ENCODE data around the gene MLYCD.
"Not testable (repeated sequence)": the region's sequence is repeated elsewhere in the genome, so short reads cannot be mapped to it uniquely, and the experiment has no call there.

The MLYCD gene

DNA sequence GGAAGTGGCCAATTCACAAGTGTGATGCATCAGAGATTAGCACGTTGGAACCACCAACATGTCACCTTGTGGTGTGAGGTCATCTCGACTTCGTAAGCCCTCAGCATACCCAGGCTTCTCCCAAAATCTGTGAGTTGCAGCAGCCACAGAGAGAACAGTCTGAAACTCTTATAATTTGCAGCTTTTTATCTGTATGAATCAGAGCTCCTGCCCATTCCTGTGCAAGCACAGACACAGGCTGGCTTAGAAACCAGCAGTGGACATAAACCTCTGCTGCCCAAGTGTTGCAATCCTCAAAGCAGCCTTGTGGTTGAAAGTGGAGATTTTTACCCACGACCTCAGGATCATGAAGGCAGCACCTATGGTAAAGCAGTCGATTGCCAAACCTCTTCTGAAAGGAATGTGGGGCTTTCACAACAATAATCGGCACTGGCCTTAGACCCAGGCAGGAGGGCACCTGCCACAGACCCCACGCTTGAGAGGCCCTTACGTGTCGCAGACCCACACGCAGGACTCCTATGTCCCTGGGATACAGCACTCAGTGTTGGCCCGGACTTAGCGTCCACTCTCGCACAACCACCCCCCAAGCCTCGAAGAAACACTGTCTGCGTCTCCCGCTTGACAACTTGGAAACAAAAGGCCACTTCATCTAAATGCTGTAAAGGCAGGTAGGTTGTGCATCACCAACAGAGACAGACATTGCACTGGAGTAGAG is 29.6 kb downstream of the MLYCD start:
- DNase-seq = no peak

DNA sequence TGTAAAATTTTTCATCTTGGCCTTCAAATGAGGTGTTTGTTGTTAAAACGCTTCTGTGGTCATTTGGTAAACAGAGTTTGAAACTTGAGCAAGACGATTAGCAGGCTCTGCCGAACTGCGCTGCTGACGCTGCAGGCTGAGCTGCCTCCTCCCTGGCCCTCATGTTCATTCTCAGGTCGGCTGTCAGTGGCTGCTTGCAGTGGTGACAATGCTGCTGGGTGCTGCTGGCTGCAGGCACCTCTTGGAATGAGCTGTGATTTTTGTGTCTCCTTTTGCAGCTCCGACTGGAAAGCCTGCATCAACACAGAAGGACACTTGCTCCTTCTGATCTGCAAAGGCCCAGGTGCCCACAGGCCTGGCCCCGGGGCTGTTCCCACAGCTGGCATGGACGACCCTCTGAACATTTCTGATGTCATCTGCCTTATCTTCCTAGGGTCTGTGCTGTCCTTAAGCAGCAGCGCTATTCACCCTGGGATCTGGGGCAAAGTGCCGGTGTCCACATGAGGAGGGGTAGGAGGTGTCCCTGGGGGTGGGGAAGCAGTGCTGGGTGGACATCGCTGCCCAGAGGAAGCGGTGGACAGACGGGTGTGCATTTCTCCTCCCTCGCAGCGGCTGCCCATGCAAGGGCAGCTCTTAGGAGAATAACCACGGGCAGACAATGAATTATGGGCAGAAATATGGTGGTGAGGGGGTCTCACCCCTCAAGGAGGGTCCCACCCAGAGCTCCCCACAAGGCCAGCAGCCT is 31.1 kb downstream of the MLYCD start:
- no peak for DNase-seq

DNA sequence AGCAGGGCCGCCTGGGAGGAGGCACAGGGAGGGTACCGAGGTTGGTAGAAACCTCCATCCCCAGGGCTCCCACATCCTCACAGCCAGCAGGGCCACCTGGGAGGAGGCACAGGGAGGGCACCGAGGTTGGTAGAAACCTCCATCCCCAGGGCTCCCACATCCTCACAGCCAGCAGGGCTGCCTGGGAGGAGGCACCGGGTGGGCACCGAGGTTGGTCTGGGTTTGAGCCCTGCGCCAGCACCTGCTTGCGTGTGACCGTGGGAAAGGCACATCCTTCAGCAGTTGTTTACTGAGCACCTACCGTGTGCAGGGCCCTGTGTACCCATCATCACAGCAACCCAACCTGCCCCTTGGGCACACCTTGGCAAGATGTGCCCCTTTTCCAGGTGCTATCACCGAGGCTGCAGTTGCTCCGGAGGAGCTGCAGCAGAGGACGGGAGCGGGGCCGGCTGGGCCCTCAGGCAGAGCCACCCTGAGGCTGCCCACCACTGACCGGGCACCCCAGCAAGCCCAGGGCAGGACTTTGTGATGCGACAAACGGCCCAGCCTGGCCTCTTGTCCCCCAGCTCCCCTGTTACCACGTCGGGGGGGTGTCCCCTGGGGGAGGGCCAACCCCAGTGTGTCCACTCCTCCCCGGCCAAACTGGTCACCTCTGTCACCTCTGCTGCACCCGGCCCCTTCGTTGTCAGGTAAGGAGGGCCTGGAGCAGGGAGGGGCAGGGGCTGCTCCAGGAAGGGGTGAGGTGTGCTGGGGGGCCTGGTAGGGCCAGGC is 32.0 kb downstream of the MLYCD start:
- DNase-seq = no peak

DNA sequence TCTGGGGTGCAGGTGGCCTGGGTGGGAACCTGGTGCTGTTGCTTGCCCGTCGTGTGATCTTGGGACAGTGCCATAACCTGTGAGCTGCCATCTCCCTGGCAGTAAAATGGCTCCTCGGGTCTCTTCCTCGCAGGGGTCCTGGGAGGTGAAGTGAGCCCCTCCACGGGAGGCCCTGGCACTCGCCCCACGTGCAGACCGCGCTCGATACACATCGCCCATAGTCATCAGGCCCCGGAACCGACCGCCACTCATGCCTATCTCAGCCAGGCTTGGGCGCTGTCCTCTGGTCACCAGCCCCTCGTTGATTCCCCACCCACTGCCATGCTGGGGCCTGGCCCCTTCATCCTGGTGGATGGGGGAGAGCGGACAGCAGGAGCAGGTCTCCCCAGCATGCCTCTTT is 32.6 kb downstream of the MLYCD start:
- no peak for DNase-seq

DNA sequence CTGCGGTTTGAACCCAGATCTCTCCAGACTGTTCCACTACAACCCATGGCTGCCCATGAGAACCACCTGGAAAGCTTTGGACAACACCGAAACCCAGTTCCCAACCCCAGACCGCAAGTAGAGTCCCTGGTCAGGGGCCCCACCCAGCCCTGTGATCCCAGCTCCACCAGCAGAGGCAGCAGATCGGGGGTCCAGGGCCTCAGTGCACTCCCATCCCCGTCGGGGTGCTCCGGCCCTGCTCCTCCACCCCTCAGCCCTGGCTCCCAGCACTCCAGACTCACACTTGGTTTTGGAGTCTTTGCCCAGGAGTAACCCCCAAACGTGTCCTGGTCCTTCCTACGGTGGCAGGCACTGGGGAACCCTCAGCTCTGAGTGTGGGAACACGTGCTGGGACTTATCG is 33.4 kb downstream of the MLYCD start:
- no peak for DNase-seq

DNA sequence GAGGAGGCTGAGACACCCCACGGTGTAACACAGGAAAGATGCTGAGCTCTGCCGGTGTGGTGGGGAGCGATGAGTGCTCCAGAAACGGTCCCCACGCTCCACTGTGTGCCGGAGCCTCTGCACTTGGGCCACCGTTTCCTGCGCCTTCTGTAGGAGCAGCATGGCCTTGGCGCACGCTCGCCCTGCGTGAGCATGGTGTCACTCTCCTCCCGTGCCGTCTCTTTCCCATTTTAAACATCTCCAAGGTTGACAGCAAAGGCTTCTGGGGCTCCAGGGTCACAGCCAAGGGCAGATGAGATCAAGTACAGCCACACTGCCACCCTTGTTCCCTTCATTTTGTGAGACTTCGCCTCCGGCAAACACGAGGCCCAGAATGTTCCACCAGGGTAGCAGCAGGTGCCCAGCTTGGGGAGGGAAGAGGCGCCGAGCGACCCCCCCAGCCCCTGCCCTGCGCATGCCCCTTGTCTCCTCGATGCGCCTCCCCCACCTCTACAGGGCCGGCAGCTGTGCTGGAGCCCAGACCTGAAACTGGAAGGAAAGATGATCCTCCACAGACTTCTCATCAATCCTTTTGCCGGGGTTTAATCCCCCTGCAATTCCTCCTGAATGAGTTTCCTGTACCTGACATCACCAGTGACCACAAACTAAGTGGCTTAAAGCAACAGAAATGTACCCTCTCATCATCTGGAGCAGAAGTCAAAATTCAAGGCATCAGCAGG is 34.2 kb downstream of the MLYCD start:
- DNase-seq = no peak

DNA sequence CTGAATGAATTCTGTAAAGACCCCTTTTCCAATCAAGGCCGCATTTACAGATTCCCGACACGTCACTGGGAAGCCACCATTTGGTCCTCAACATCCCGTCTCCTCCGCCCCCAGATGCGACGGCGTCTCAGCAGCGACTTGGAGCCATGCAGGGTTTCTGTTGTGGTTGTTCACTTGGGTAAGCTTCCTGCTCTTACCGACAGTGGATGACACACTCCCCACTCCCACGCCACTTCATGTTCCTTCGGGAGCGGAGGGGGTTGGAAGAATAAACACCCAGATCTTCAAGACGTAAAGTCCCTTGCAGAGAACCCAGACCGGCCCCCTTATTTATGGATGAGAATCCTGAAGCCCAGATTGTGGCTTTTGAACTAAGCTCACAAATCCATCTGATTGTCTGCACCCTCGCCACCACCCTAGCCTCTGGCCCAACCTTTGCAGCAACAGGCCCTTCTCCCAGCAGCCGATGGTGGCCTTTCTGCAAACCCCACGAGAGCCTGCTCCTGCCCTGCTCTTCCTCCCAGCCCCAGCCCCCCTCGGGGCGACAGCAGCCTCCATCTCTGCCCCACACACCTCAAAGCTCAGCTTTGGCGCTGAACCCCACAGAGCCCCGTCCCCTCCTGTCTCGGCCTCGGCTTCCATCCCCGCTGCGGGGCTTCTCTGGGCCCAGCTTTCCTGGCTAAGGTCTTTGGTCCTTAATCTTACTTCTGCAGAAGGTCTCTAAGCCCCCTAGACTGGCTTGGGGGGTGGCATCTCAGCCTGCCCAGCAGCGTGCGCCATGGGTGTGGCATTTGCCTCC is 35.2 kb downstream of the MLYCD start:
- DNase-seq = no peak

DNA sequence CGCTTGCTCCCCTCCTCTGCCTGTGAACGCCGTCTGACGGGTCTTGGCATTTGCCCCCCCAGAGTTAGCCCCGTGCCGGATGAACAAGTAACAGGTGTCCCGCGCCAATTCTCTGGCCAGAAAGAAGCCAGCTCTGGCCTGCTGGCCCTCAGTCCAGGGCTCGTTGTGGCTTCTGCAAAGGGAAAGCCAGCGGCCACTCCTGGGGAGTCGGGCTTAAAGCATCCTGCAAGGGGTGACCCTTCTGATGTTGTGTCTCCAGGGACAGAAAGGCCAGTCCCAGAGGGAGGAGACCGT is 35.7 kb downstream of the MLYCD start:
- DNase-seq = no peak

DNA sequence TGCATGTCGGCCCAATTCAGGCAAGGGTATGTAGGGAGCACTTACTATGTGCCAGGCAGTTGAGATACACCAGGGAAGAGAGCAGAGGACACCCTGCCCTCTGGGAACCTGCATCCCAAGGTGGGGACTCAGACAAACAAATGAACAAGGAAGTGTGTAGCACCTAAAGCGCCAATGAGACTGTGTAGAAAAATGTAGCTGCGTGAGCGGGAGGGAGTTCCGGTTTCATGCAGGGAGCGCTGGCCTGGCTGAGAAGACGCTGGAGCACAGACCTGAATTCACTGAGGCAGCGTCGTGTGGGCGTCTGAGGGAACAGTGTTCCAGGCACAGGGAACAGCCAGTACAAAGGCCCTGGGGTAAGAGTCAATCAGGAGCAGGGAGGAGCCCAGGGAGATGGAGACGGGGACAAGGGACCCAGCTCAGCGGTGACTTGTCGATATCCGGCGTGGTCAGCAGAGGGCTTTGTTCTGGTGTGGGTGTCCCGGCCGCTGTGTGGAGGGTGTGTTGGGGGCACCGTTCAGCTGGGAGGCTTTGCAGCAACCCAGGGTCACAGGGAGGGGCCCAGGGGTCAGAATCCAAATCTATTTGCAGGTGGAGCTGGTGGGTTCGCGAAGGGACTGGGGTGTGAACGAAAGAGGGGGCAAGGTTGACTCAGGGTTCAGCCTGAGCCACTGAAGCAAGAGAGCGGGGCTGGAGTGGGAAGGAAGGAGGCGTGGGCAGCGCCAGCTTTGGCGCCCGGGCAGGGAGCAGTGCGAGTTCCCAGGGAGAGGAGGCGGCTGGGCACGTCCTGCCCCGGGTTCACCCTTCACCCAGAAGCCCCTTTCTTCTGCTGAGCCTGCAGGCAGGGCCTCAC is 36.3 kb downstream of the MLYCD start:
- no peak for DNase-seq

DNA sequence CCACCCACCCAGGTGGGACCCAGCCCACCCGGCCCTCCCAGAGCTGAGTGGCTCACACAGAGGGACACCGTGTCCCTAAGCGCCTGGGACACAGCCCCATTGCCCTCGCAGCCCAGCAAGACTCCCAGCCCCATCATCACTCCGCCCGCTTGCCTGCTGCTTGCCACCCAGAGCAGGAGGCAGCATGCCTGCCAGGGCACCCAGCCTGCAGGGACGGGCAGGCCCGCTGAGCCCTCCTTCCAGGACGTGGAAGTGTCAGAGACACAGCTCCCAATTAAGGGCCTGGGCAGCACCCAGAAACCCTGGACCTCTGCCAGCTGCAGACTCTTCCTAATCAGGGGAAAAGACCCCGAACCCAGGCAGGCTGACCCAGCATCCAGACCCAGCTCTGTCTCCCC is 36.9 kb downstream of the MLYCD start:
- DNase-seq = no peak

DNA sequence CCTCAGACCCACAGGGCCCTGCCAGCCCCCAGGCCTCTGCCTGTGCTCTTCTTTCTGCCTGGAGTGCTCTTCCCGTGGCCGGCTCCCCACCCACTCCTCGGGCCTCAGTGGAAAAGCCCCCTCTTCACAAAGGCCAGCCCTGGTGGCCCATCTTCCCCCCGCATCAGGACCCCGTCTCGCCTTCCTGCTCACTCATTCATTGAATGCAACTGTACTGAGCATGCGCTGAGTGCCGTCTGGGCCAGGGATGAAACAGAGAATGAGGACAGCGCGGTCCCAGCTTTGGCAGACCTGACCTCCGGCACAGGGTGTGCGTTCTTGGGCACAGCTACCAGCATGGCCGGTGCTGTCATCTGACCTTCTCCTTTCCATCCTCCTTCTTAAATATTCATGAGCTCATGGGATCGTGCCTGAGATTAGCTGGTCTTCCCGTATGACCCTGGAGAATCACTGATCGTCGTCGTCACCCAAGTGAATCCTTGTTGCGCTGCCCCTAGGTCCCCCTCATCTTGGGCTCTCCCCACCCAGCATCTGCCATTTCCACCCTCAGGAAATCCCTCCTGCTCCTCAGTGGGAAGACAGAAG is 37.8 kb downstream of the MLYCD start:
- DNase-seq = no peak

DNA sequence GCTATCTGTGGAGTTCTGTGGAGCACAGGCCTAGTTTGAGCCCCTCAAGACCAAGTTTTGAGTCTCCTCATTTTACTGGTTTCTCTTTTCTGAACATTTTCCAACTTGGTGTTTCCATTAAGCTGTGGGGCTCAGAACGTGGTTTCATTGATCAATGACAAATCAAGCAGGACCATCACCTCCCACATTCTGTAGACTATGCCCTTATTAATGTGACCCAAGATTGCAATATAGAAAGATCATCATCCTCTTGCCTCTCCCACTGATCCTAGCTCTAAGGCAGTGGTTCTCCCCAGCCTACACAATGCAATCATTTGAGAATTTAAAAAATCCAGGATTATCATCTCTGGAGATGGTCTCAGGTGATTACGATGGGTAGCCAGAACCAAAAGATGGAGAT is 38.4 kb downstream of the MLYCD start:
- DNase-seq = no peak

DNA sequence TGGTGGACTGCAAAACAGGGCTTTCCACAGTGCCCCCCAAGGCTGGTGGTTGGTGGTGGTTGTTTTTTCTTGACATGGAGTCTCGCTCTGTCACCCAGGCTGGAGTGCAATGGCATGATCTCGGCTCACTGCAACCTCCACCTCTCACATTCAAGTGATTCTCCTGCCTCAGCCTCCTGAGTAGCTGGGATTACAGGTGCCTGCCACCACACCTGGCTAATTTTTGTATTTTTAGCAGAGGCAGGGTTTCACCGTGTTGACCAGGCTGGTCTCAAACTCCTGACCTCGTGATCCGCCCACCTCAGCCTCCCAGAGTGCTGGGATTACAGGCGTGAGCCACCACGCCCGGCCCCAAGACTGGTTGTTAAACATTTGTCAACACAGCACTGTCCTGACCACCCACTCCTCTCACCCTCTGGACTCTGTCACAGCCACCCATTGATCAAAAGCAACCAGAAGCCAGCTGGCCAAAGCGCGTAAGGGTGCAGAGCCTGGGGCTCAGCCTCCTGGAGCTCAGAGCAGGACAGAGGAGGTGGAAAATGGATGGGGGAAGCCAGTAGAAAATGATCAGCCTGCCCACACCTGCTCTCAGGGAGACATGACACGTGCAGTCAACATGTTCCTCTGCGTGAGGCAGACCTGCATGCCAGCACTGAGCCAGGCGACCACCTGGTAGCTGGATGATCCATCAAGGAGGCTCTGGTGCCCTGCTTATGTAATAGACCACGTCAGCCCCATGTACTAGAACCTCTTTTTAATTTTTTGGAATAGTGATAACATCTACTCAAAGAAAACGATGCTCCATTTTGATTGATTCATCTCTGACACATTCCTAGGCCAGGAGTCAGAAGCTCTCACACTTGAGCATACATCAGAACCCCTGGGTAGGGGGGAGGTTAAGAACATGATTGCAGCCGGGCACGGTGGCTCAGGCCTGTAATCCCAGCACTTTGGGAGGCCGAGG is 39.3 kb downstream of the MLYCD start:
- DNase-seq = no peak

DNA sequence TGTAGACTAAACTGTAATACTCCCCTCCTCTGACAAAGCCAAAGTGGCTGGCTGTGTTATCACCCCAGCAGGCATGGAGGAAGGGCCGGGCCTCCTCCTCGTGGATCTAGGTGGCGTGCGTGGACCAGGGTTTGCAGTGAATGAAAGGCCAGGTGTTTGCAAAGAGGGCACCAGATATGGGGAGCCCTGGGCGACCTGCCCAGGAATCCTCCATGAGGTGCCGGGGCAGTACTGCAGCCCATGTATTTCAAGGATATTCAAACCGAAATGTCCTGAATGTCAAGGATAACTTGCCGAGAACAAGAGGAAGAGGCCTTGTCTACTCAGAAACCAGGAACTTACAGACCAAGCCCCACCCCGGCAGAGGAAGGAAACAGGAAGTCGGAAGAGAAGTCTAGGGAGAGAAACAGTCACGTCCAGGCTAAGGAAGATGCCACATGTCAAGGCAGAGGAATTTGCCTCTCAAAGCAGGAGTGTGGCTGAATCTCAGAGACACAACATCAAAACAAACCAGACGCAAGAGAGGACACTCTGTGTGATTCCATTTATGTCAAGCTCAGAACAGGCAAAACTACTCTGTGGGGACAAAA is 40.4 kb downstream of the MLYCD start:
- no peak for DNase-seq

DNA sequence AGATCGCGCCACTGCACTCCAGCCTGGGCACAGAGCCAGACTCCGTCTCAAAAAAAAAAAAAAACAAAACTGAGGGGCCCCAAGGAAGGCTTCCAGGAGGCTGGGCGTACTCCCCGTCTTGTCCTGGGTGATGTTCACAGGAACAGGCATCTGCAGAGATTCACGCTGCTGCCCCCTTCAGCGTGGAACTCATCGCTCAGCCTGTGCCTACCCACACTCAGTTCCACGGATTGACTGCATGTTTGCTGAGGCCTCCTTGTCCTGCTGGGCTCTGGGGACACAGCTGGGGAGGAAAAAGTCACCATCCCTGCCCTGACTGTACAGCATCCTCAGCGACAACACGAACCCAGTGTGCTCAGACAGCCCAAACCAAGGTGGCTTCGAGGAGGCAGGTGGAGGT is 41.2 kb downstream of the MLYCD start:
- DNase-seq = no peak

DNA sequence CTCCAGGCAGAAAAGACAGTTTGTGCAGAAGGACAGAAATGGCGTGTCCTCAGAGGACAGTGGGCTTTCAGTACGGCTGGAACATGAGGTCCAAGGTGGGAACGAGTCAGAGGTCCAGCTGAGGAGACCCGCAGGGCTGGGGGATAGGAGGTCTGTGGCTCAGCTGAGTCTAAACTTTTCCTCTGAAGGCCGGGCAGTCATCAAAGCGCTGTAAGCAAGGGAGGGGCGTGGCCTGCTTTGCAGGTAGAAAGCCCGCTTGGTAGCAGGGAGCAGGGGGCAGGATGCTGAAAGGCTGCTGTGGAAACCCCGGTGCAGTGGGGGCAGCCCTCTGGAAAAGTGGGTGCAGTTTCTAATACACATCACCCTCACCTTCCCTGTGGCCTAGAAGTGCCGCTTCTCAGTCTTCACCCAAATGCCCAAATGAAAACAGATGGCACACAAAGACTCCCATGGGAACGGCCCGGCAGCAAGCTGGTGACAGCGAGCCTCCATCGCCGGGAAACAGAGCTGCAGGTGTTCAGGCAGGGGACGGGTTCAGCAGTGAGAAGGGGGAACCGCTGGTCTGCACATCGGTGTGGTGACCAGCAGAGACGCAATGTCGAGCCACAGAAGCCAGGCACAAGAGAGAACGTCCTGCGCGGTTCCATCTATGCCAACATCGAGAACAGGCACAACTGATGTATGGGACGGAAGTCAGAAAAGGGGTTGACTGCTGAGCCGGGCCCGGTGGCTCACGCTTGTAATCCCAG is 41.9 kb downstream of the MLYCD start:
- no peak for DNase-seq

DNA sequence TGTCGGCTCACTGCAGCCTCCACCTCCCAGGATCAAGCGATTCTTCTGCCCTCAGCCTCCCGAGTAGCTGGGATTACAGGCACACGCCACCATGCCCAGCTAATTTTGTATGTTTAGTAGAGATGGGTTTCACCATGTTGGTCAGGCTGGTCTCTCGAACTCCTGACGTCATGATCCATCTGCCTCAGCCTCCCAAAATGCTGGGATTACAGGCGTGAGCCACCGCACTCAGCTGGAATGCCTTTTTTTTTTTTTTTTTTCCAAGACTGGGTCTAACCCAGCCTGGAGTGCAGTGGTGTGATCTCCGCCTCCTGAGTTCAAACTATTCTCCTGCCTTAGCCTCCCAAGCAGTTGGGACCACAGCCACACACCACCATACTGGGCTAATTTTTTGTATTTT is 42.6 kb downstream of the MLYCD start:
- not testable (repeated sequence) for DNase-seq

DNA sequence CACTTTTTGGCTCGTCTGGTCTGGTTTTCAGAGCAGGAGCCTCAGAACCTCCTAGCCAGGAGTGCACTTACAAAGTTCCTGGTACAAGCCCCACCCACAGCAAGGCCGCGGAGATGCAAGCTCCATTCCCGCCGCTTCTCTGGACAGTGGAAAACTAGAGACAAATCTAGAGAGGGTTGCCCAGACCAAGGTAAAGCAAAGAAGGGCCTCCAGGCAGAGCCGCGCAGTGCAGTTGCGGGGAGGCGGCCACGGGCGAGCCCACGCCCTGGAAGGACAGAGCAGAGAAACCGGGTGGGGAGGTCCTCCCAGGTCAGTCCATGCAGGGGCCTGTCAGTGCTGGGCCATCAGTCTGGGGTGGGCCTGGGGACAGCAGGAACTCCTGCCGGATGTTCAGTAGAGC is 43.2 kb downstream of the MLYCD start:
- no peak for DNase-seq
